GM19395 (cell line): ENCODE measurements around the gene CUBN.
A peak's percentile ranks its signal among the peaks of the same experiment; 100 is the strongest.

ENCODE experiments used
- ATAC-seq: cut with Tn5 transposase; IDR thresholded peaks from one replicate; pipeline ENCODE4 v1.9.1; 2021; ENCODE audit warnings: mild to moderate bottlenecking, moderate library complexity; ENCODE audit not compliant: unreplicated experiment

Gene CUBN

DNA sequence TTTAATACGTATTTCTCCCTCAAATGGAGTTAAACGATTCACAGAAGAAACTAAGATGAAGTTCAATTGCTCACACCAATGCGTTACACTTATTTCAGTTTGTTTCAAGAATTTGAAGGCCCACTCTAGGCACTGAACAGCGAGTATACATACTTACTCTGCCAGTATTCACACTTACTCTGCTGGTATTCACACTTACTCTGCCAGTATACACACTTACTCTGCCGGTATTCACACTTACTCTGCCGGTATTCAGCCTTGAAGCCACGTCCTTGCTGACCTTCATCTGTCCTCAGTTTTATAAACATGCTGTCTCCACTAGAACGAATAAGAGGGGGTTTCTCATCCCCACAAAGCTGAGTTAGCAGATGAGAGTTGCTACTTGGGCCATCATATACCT lies 86.0 kb downstream of the CUBN start:
- ATAC-seq = no peak

DNA sequence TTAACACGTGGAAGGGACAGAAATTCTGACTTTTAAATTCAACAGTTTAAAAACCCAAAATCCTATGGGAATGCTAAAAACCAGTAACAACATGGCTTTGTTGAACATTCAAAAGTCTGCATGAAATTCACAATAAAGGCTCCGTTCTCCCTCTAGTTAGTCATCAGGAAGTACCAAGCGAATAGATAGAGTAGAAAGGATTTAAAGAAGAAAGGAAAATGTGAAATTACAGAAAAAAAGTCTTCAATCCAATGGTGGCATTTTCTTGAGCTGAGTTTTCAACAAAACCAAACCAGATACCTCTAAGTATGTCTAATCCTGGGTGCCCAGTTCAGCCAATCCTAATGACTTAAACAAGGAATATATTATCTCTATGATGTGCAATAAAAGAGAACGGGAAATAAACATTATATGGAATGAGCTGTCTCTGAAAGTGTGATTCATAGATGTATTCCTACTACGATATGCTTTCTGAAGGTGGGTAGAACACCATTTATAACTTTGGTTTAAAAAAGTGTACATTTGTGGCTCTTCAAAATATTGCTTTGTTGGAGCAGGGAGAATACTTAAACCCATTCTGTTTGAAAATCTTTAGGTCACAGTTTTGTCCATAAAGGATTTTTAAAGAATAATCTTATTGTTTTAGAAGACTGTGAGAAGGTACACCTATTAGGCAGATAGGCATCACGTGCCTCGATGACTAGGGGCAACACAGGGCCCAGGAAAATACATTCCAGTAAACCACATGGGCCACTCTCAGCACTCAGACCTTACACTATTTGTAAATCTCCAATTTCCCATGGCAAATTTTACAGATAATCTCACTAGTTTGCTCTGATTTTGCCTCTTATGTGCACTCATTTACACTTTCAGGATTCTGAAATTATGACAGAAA lies 87.7 kb downstream of the CUBN start:
- ATAC-seq = no peak

DNA sequence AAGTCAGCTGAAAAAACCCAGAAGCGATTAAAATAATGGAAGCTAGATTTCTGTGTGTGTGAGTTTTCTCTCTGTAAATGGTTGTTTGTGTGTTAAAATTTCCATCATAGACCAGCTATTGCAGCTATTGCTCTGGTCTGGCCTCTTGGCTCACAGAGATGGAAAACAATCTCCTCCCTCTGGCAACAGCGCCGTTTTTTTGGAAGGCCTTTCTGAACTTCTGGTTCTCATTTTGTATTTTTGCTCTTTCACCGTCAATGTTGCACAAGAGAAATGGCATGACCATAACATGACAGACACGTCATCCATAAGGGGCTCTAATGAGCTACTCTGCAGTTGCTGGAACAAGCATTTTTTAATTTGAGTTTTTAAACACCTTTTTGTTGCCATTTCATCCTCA lies 91.0 kb downstream of the CUBN start:
- ATAC-seq = no peak

- no peak for ATAC-seq
Observed at GRCh38 chr10:17037910-17038309, 91.7 kb downstream of the CUBN start.

- no peak for ATAC-seq
Observed at GRCh38 chr10:17035446-17035845, 94.2 kb downstream of the CUBN start.

GRCh38 chr10:17033529-17034260 lies 95.9 kb downstream of the CUBN start:
- no peak for ATAC-seq

GRCh38 chr10:17031637-17032635 lies 97.7 kb downstream of the CUBN start:
- no peak for ATAC-seq

DNA sequence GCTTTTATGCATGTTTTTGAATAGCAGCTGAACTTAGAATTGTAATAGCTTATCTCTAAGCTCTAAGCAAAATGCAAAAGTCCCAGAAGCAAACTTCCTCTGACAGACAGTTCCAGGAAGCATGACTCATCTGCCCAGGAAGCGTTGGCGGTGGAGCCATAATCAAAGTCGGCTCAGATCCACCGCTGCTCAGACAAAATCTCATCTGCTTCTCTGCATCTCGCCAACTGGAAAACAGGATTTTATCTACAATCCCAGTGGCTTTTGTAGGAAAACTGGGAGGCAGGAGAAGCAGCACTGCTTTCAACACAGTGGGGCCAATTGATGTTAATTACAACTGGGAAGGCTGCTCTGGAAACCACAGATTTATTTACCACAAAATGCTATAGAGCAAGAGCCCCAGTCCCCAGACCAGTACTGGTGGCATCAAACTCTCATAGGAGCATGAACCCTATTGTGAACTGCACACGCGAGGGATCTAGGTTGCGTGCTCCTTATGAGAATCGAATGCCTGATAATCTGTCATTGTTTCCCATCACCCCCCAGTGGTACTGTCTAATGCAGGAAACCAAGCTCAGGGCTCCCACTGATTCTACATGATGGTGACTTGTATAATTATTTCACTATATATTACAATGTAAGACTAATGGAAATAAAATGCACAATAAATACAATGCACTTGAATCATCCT lies 99.9 kb downstream of the CUBN start:
- no peak for ATAC-seq

GRCh38 chr10:17029239-17029580 lies 100.4 kb downstream of the CUBN start:
- no peak for ATAC-seq

DNA sequence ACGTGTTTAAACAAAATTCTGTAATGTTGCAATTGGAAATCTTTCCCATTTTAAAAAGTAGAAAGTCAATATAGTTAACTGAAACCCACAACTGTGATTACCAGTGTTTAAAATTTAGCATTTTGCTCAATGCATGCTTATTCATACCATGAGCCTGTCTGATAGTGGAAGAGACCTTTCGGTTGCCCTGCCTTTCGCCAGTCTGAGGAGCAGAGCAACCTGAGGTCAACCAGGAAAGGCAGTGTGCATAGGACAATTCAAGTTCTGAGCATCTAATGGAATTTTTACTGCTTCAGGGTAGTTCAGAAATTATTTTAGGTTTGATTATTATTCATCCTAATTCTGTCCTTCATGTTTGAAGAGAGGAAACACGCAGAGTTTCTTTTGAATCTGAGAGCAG lies 100.8 kb downstream of the CUBN start:
- no peak for ATAC-seq

DNA sequence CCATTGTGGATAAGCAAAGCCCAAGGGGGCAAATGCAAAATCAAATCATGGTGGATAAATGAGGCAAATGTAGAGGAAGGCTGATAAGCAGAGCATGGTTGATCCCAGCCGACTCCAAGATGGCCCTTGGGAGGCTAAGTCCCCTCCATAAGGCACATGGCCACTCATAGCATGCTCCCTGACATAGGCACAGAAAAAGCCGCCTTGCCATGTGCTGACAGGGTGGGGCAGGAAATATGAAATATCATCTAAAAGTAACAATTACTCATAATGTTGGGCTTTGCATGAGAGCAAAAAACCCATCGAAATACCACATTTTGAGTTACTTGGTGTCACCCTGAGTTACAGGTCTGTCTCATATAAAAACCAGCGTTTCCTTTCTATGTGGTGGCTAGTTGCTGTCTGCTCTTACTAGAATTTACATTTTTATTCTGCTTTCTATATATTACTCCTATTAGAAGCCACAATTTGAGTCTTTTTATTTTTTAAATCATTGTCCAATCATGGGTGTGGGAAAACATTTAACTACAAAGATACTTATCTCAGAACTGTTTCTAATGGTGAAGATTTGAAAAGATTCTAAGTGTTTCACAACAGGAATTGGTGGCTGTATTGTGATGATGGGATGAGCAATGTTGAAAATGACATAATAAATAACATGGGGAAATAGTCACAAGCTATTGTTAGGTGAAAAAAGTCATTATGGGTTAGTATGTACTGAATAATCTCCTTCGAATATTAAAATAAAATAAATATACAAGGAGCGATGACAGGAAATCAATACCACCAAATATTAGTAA lies 102.7 kb downstream of the CUBN start:
- peak; percentile 58 for ATAC-seq

DNA sequence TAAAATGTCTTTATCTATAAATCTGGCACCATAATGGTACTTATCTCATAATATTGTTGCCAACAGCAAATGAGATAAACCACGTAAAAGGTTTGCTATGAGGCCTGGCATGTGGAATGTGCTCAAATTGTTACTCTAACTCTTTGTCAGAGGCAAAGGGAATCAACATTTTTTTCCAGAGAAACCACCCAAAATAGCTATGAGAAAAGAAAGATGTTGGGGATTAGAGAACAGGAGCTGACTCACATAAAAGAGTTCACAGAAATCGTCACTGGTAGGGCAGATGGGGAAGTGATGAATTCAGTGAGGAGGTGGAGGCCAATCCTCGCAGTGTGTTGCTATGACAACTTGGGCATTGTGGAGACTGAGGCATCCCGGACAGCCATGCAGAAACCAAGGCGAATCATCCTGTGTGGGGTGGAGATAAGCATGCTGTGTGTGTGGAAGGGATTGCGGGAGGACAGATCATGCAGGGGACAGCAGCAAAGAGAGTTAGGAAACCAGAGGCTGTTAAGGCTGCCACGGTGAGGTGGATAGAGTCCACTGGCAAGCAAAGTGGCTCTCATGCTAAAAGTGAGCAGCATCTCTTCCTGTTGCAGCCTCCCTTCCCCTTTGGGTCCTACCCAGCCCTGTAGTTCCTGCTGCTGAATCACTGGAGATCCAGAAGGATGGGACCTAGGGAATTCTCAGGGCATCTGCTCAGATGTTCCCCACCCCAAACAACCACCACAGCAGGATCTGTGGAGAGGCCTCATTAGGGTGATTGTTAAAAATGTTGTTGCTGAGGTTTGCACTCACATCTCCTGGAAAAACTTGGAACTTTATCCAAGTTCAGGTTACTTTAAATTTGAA lies 103.9 kb downstream of the CUBN start:
- no peak for ATAC-seq

- no peak for ATAC-seq
Observed at GRCh38 chr10:17024461-17024860, 105.2 kb downstream of the CUBN start.

DNA sequence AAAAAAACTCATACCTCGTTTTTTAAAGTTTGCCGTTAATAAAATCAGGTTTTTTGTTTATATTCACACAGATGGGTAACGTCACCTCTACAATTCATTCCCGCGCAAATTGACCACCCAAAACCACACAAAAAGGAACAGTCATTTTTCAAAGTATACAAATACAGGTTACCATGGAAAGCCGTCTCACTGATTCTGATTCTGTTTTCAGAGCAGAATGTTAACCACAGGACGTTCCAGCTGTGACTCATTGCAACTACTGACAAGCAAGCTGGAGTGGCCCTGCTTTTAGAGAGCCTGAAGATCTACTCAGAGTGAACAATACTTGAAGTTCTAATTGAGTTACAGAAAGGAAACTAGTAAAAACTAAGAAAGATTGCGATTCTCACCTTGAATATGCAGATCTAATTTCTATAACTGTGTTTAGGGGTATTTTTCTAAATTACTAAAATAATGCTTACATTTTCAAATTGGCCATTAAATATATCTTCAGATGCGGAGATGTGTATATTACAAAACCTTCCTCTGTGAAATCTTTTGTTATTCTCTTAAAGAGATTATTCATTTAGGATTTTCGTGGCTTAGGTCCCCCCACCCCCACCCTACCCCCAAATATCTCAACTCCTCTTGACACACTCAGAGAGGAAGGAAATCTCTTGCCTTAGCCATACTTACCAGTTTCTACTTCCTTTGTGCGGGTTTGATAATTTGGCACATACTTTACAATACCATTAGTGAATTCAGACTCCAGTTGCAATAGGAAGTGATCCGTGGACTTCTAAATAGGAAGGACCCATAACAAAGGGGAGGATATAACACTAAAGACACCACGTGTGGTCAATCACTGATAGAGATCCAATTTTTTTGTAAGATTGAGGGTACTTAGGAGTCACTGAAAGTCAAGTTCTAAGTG lies 106.0 kb downstream of the CUBN start:
- peak; percentile 97 for ATAC-seq

- ATAC-seq = no peak
Observed at GRCh38 chr10:17022896-17023295, 106.7 kb downstream of the CUBN start.

DNA sequence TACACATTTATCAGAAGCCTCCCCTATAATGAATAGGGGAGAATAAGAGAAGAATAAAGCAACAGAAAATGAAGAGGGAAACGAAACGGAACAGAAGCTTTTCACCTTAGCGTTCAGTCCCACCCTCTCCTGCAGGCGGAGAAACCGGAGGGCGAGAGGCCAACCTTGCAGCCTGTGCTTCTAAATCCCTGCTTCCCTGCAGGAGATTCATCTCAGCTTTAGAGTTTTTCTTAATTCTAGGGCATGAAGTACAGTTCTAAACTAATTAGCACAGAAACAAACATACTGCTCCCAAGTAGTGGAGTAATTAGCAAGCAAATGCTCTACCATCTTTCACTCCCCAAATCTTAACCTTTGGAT lies 107.2 kb downstream of the CUBN start:
- no peak for ATAC-seq

DNA sequence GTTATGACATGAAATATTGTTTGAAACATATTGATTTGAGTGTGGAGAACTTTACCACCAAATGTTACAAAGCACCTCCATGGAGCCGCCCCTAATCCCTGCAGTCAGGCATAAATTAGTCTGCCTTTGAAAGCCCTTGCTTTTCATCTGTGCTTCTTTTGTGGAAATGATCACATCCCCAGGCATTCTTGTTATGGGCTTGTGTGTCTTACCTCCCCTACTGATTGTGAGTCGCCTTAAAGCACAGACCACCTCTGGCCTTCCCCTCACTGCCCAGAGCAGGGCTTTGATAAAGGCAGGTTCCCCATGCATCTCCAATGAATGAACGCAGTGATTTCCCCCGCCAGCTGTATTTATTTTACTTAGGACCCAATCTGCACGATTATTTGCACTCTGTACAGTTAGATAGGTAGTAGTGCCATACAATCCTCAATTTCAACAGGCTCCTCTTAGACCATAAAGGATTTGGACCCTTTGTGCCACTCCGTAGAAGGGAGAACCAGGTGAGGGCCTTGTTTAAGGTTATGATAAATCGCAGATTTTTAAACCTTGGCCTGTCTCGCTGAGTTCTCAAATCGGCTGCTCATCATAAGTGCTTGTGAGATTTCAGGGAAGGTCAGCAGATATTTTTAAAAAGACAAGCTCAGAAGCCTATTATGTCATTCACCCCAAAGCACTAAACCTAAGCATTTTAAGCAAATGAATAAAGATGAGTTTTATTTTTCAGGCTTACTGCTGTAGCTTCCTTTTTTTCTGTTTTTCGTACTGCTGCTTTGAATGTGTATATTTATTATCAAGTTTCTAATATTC lies 107.8 kb downstream of the CUBN start:
- ATAC-seq = no peak
